H1 (cell line): ENCODE results near the gene GPSM3. TPM values are rescaled to one million over a fixed set of nuclear protein-coding genes. Genes with fewer than 3 reads are reported as not detected.

Experiments used
- BCL11A ChIP-seq, 2 experiments: IDR thresholded peaks; one replicate each; pipeline ENCODE4 v1.6.1; 2011; ENCODE audit warnings: low read depth in 2 of 2, low read length in 2 of 2, mild to moderate bottlenecking in 2 of 2
- CHD1 ChIP-seq: IDR thresholded peaks from 2 replicates; pipeline ENCODE4 v1.6.1; 2012; ENCODE audit warnings: low read depth, low read length, improper control_type of control experiment
- CHD7 ChIP-seq: fragments of 300-600 bp; sonication (generic); IDR thresholded peaks from 2 replicates; pipeline ENCODE4 v1.7.1; 2012; ENCODE audit warnings: low read length, moderate library complexity, mild to moderate bottlenecking, inconsistent platforms; ENCODE audit not compliant: insufficient replicate concordance
- POLR2A ChIP-seq, 2 experiments: IDR thresholded peaks; 1 replicate in 1 of 2; 2 replicates in 1 of 2; pipeline ENCODE4 v1.6.1; 2011; ENCODE audit warnings: low read depth in 2 of 2, low read length in 2 of 2, mild to moderate bottlenecking in 2 of 2; ENCODE audit errors: control extremely low read depth in 1 of 2
- RBBP5 ChIP-seq: IDR thresholded peaks from 2 replicates; pipeline ENCODE4 v1.7.1; 2012; ENCODE audit warnings: low read depth, mild to moderate bottlenecking, inconsistent platforms, low read length, moderate library complexity, borderline replicate concordance
- RFX5 ChIP-seq: IDR thresholded peaks from 2 replicates; pipeline ENCODE4 v1.6.1; 2011; ENCODE audit warnings: low read depth, low read length, improper control_type of control experiment, borderline replicate concordance
- SIRT6 ChIP-seq: IDR thresholded peaks from one replicate; pipeline ENCODE4 v1.7.1; 2012; ENCODE audit warnings: low read length, inconsistent platforms
- SP1 ChIP-seq: IDR thresholded peaks from 2 replicates; pipeline ENCODE4 v1.6.1; 2011; ENCODE audit warnings: low read depth, low read length
- SP2 ChIP-seq: IDR thresholded peaks from 2 replicates; pipeline ENCODE4 v1.6.1; 2012; ENCODE audit warnings: mild to moderate bottlenecking, low read length, inconsistent platforms
- TBP ChIP-seq: IDR thresholded peaks from 2 replicates; pipeline ENCODE4 v1.6.1; 2011; ENCODE audit warnings: low read depth, low read length, improper control_type of control experiment
- polyA plus RNA-seq, 7 experiments: library from polyadenylated mRNA; depleted of rRNA in 3 of 7; stranded (reverse) in 5 of 7; unstranded in 2 of 7; fragments of >200 nt in 5 of 7; fragments of 200-250 nt in 2 of 7; gene quantifications; 1 replicate in 5 of 7; 2 replicates in 1 of 7; 4 replicates in 1 of 7; pipeline versions ENCODE4 v1.2.1 to v1.2.3, GENCODE V29; 2011 to 2013; ENCODE audit warnings: missing spikeins in 2 of 7, mixed read lengths in 2 of 7
- total RNA-seq: library from RNA; stranded (reverse); fragmentation: NEBNext Ultra II Directional; extraction: Animal tissue kit (Norgen Biotek cat#: 25700); gene quantifications from 2 replicates; pipeline ENCODE4 v1.2.1, GENCODE V29; 2021

GPSM3 gene
- total and polyA plus RNA-seq, 2 of the 8 experiments (the other 6 are each of a cell fraction or from before 2014, with no cell fraction given) = 6.6 to 9.8 TPM

DNA sequence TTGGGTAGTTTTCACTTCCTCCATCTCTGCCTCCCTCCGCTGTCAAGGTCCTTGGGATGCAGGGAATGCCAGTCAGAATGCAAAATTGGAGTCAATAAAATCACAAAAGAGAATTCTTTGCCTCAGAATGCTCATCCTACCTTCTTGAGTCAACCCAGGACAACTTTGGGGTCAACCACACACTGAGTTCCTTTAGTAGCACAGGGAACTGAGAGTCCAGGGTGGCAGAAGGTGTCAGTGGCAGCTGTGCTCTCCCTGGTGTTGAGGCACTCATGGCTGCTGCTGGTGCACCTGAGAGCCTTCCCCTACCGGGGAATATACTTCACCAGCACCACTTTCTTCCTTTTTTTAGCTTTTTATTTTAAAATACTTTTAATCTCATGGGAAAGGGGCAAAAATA lies 32.3 kb upstream of the GPSM3 start (continued):
- no peak for TF ChIP-seq CHD7
- no peak for TF ChIP-seq SP1
- no peak for TF ChIP-seq CHD1
- TF ChIP-seq SP2 = no peak
- no peak for TF ChIP-seq SIRT6
- TF ChIP-seq TBP = no peak
- no peak for TF ChIP-seq RBBP5
- no peak for TF ChIP-seq BCL11A (IDR thresholded peaks at IDR 0.05; ENCODE audit: low read depth in 2 of 2, low read length in 2 of 2)
- no peak for TF ChIP-seq POLR2A (IDR thresholded peaks at IDR 0.05; ENCODE audit: control extremely low read depth in 1 of 2, low read depth in 2 of 2, low read length in 2 of 2)
- TF ChIP-seq RFX5 = no peak
